Measurements from ENCODE around the gene FUT7.

Gene FUT7

DNA sequence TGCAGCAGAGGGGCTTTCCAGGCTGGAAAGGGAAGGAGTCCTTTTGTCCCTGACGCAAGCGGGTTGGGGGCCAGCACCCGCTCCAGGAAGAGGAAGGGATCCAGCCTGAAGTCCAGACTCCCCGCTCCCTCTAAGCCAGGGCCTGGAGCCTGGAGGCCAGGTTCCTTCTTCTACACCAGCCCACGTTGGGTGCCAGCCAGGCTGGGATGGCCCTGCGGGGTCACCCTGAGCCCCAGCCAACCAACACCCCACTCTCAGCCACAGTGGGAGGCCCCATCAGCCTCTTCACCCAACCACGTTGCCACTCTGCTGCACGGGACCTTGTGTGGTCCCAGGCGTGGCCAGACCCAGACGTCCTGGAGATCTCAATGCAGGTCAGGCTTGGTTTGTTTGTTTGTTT is 970 bp upstream of the FUT7 start:
- no peaks in the 10 kb centered on the region for H3K36me3 Mint-ChIP-seq
- H3K27me3 Mint-ChIP-seq: peaks cover under 1% of the 10 kb centered on the region
- no peaks in the 10 kb centered on the region for H3K9me3 Mint-ChIP-seq
- ATAC-seq: peak; percentile 27
- H3K27ac Mint-ChIP-seq: peak overlapping the region; percentile 92
- H3K4me1 Mint-ChIP-seq: peaks cover 68% of the 10 kb centered on the region
- H3K4me3 Mint-ChIP-seq: peak overlapping the region; percentile 83

GRCh38 chr9:137030538-137031527 is 1.1 kb downstream of the FUT7 start:
- ATAC-seq: peak; percentile 3
- peaks cover 84% of the 10 kb centered on the region for H3K4me1 Mint-ChIP-seq
- H3K27ac Mint-ChIP-seq: peak overlapping the region; percentile 92
- H3K4me3 Mint-ChIP-seq: peak overlapping the region; percentile 83
- H3K9me3 Mint-ChIP-seq: no peaks in the 10 kb centered on the region
- H3K27me3 Mint-ChIP-seq: no peaks in the 10 kb centered on the region
- no peaks in the 10 kb centered on the region for H3K36me3 Mint-ChIP-seq

DNA sequence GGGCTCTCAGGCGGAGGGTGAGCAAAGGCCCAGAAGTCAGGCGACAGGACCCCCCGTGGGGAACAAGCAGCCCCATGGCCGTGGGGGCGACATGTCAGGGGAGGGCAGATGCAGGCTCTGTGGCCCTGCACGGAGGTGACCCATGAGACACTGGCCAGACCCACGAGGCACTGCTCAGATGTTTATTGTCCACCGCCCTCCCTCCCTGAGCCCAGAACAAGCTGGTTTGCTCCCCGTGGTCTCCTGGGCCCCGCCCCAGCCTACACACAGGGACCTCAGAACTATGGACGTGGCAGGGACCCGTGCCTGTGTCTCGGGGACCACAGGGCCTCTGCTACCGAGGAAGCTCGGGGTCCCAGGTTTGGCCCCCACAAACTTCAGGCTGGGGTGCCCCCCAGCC is 1.9 kb downstream of the FUT7 start:
- ATAC-seq: no peak
- H3K9me3 Mint-ChIP-seq: no peaks in the 10 kb centered on the region
- no peaks in the 10 kb centered on the region for H3K36me3 Mint-ChIP-seq
- H3K4me1 Mint-ChIP-seq: peaks cover 84% of the 10 kb centered on the region
- peak overlapping the region; percentile 92 for H3K27ac Mint-ChIP-seq
- H3K27me3 Mint-ChIP-seq: no peaks in the 10 kb centered on the region
- peak overlapping the region; percentile 83 for H3K4me3 Mint-ChIP-seq

- Mint-ChIP-seq H3K9me3 (no peaks in the 10 kb centered on the region), H3K27me3 (no peaks in the 10 kb centered on the region), H3K4me3 (peak overlapping the region; percentile 83), H3K36me3 (no peaks in the 10 kb centered on the region), H3K27ac (peak overlapping the region; percentile 92), H3K4me1 (peaks cover 77% of the 10 kb centered on the region)
- ATAC-seq: peak; percentile 51
Measured at GRCh38 chr9:137029058-137029936, 2.6 kb downstream of the FUT7 start.

GRCh38 chr9:137028263-137029057 is 3.4 kb downstream of the FUT7 start:
- no peaks in the 10 kb centered on the region for H3K27me3 Mint-ChIP-seq
- peak; percentile 53 for ATAC-seq

GRCh38 chr9:137027369-137028262 is 4.3 kb downstream of the FUT7 start, which contains the start of gene ABCA2:
TSS of gene ABCA2 (minus strand) at chr9:137028237. CDS start at chr9:137028140, 97 bp downstream.
- peak within 1 kb of the TSS; percentile 83 for H3K4me3 Mint-ChIP-seq
- peak within 1 kb of the TSS; percentile 92 for H3K27ac Mint-ChIP-seq
- H3K27me3 Mint-ChIP-seq: no peaks in the 10 kb centered on the region
- H3K36me3 Mint-ChIP-seq: no peaks in the 10 kb centered on the region
- no peak for ATAC-seq
- H3K9me3 Mint-ChIP-seq: no peaks in the 10 kb centered on the region
- peaks cover 60% of the 10 kb centered on the region for H3K4me1 Mint-ChIP-seq

More at GRCh38 chr9:137028263-137029057, 3.4 kb downstream of the FUT7 start:
- H3K36me3 Mint-ChIP-seq: no peaks in the 10 kb centered on the region
- H3K27ac Mint-ChIP-seq: peak overlapping the region; percentile 92
- H3K4me1 Mint-ChIP-seq: peaks cover 68% of the 10 kb centered on the region
- H3K4me3 Mint-ChIP-seq: peak overlapping the region; percentile 83
- no peaks in the 10 kb centered on the region for H3K9me3 Mint-ChIP-seq

- no peaks in the 10 kb centered on the region for H3K36me3 Mint-ChIP-seq
- H3K9me3 Mint-ChIP-seq: peaks cover 3% of the 10 kb centered on the region
- H3K27ac Mint-ChIP-seq: no peak overlapping the region
- H3K4me1 Mint-ChIP-seq: peaks cover 52% of the 10 kb centered on the region
- ATAC-seq: no peak
- peak overlapping the region; percentile 76 for H3K4me3 Mint-ChIP-seq
- H3K27me3 Mint-ChIP-seq: no peaks in the 10 kb centered on the region
Measured at GRCh38 chr9:137026828-137027227, 5.1 kb downstream of the FUT7 start.

GRCh38 chr9:137026384-137026783 is 5.5 kb downstream of the FUT7 start:
- no peaks in the 10 kb centered on the region for H3K36me3 Mint-ChIP-seq
- H3K9me3 Mint-ChIP-seq: peaks cover 5% of the 10 kb centered on the region
- H3K27me3 Mint-ChIP-seq: no peaks in the 10 kb centered on the region
- no peak for ATAC-seq
- peaks cover 49% of the 10 kb centered on the region for H3K4me1 Mint-ChIP-seq
- no peak overlapping the region for H3K27ac Mint-ChIP-seq
- H3K4me3 Mint-ChIP-seq: no peak overlapping the region

- ATAC-seq: peak; percentile 46
- no peaks in the 10 kb centered on the region for H3K27me3 Mint-ChIP-seq
- peaks cover 5% of the 10 kb centered on the region for H3K9me3 Mint-ChIP-seq
- H3K4me3 Mint-ChIP-seq: no peak overlapping the region
- peaks cover 43% of the 10 kb centered on the region for H3K4me1 Mint-ChIP-seq
- H3K27ac Mint-ChIP-seq: no peak overlapping the region
- H3K36me3 Mint-ChIP-seq: no peaks in the 10 kb centered on the region
Measured at GRCh38 chr9:137025517-137025966, 6.3 kb downstream of the FUT7 start.

GRCh38 chr9:137023583-137023991 is 8.3 kb downstream of the FUT7 start:
- peaks cover 24% of the 10 kb centered on the region for H3K4me1 Mint-ChIP-seq
- no peak for ATAC-seq
- H3K9me3 Mint-ChIP-seq: peaks cover 5% of the 10 kb centered on the region
- H3K27me3 Mint-ChIP-seq: no peaks in the 10 kb centered on the region
- H3K36me3 Mint-ChIP-seq: no peaks in the 10 kb centered on the region
- H3K4me3 Mint-ChIP-seq: no peak overlapping the region
- no peak overlapping the region for H3K27ac Mint-ChIP-seq

GRCh38 chr9:137023157-137023556 is 8.7 kb downstream of the FUT7 start:
- H3K27ac Mint-ChIP-seq: no peak overlapping the region
- no peaks in the 10 kb centered on the region for H3K36me3 Mint-ChIP-seq
- ATAC-seq: no peak
- H3K9me3 Mint-ChIP-seq: peaks cover 5% of the 10 kb centered on the region
- H3K4me3 Mint-ChIP-seq: no peak overlapping the region
- H3K27me3 Mint-ChIP-seq: no peaks in the 10 kb centered on the region
- H3K4me1 Mint-ChIP-seq: peaks cover 22% of the 10 kb centered on the region

DNA sequence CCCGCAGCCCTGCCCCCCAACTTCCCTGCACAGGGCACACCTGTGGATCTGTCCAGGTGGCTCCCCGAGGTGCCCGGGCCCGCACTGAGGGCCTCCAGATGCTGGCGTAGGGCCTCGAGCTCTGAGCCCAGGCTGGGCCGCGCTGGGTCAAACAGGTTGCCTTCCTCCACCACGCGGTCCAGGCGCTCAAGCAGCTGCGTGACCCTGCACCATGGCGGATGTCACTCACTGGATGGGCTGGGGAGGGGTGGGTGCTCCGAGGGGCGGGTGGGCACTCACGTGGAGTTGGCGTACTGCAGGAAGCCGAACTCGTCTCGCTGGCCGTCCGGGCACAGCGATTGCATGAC is 9.3 kb downstream of the FUT7 start:
- Mint-ChIP-seq H3K9me3 (peaks cover 5% of the 10 kb centered on the region), H3K27me3 (no peaks in the 10 kb centered on the region)
- ATAC-seq: no peak

DNA sequence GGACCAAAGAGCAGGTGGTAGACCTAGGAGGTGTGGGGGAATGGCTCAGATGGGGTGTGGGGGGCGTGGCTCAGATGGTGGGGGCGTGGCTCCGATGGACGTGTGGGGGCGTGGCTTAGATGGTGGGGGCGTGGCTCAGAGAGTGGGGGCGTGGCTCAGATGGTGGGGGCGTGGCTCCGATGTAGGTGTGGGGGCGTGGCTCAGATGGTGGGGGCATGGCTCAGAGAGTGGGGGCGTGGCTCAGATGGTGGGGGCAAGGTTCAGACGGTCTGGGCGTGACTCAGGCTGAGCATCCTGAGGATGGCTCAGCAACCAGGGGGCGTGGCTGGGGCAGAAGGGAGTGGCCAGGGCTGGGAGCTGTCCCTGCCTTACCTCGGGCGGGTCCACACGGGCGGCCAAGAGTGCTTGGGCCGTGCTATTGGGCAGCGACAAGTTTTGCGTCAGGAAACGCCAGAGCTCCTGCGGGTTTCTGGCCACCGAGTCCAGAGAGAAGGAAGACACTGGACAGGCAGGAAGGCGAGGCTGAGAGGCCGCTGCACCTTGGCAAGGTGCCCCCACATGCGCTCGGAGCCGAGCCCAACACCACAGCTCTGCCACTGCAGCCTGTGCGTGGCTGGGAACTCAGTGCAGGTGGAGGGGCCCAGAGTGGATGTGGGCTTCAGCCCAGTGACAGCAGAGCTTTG is 9.8 kb downstream of the FUT7 start:
- Mint-ChIP-seq H3K27ac (no peak overlapping the region), H3K4me3 (no peak overlapping the region), H3K27me3 (no peaks in the 10 kb centered on the region), H3K36me3 (no peaks in the 10 kb centered on the region), H3K4me1 (peaks cover 19% of the 10 kb centered on the region), H3K9me3 (peaks cover 5% of the 10 kb centered on the region)
- ATAC-seq: peak; percentile 26

More for the DNA sequence above, 9.3 kb downstream of the FUT7 start:
- H3K27ac Mint-ChIP-seq: no peak overlapping the region
- H3K4me1 Mint-ChIP-seq: peaks cover 22% of the 10 kb centered on the region
- no peak overlapping the region for H3K4me3 Mint-ChIP-seq
- H3K36me3 Mint-ChIP-seq: no peaks in the 10 kb centered on the region
